ENCODE results near the gene SLC4A7.
A peak's percentile ranks its signal among the peaks of the same experiment; 100 is the strongest.
"Not testable (repeated sequence)": the region's sequence is repeated elsewhere in the genome, so short reads cannot be mapped to it uniquely, and the experiment has no call there.

The SLC4A7 gene

DNA sequence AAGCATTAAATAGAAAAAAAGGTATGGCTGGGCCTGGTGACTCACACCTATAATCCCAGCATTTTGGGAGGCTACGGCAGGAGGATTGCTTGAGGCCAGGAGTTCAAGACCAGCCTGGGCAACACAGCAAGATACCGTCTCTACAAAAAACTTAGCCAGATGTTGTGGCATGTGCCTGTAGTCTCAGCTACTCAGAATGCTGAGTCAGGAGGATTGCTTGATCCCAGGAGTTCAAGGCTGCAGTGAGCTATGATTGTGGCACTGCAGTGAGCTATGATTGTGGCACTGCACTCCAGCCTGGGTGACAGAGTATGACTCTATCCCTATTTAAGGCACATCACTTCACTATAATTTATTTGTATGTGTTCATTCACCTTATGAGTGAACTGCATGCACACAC, 54.3 kb downstream of the SLC4A7 start:
- DNase-seq (ENCODE audit: low read depth in 2 of 2), result no peak

DNA sequence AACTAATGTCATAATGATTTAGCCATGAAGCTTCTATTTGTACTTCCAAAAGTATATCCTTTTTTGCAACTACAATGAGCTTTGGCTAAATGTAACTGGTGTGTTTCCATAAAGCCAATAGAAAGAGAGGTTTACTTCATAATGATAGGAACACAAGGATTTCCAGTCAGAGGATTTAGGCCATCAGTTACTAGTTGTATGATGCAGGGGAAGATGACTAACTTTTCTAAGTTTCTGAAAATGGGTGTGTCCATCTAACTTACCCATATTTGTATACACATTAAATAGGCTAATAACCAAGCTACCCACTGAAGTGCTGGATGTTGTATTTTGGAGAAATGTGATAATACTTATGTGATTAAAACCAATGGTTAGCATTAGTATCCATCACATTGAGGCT, 55.7 kb downstream of the SLC4A7 start:
- no peak for DNase-seq (ENCODE audit: low read depth in 2 of 2)

DNA sequence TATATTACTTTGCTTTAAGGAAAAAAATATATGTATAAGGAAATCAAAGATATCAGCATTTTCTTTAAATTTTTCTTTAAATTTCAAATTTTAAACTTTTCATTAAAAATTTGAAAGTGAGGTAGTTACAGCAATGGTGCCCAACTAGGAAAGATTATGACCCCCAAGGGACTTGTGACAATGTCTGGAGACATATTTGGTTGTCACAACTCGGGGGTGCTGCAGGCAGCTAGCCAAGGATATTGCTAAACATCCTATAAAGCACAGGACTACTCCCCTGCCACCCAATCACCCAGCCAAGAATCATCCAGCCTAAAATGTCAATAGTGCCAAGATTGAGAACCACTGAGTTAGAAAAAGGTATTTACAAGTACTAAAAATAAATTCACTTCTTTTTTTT, 57.3 kb downstream of the SLC4A7 start:
- no peak for DNase-seq (ENCODE audit: low read depth in 2 of 2)

DNA sequence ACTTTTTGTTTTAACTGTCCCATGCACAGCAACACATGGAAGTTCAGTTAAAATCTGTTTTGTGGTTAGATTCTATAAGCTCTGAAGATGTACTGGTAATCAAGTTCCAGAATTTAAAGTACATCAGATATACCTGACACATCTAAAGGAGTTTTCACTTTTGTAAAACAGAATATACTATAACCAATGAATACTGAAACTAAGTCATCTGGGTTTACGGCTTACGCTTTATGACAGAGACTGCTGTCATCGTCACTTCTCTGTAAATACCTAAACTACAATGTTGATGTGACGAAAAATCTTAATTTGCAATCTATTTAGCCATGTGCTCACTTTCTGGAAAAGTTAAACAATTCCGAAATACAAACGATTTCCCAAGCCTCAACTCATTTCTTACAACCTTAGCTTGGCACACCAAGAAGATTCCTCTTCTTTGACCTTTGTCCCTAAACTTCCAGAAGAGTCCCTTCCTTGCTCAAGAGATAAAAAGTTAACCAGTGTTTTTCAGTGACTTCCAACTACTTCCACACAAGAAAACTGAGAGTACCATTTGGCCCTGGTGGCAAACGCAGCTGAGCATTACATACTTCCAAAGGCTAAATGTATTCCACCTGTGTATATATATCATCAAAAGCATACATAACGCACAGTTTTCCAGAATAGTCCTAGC, 58.2 kb downstream of the SLC4A7 start:
- no peak for DNase-seq (ENCODE audit: low read depth in 2 of 2)

DNA sequence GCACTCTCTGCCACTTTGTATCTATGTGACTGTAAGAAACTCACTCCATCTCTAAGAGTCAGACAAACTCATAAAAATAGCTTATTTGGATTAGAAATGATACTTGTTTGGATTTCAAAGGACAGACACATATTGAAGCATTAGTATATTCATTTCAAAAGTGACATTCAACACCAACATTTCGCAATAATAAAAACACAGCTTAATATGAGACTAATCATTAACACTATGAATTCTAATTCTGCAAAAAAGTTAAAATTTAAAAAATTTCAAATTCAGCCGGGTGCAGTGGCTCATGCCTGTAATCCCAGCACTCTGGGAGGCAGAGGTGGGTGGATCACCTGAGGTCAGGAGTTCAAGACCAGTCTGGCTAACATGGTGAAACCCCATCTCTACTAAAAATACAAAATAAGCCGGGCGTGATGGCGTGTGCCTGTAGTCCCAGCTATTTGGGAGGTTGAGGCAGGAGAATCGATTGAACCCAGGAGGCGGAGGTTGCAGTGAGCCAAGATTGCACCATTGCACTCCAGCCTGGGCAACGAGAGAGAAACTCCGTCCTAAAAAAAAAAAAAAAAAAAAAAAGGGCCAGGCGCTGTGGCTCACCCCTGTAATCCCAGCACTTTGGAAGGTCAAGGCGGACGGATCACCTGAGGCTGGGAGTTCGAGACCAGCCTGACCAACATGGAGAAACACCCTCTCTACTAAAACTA, 59.2 kb downstream of the SLC4A7 start:
- DNase-seq (ENCODE audit: low read depth in 2 of 2), result not testable (repeated sequence)

DNA sequence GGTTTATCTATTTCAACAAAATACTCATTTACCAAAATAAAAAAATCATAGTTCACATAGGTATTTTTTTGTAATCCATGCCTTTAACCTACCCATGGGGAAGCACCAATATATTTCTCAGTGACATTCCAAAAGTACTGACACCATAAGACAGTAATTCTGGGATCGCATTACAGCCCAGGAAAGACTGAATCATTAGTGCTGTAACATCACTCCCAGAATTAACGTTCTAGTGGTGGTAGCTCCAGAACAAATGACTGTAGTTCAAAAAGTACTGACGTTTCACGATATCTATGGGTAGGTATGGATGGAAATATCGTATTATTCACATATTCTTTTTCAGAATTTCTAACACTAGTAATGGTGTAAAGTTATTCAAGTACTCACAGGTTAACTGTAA, 60.7 kb downstream of the SLC4A7 start:
- no peak for DNase-seq (ENCODE audit: low read depth in 2 of 2)

DNA sequence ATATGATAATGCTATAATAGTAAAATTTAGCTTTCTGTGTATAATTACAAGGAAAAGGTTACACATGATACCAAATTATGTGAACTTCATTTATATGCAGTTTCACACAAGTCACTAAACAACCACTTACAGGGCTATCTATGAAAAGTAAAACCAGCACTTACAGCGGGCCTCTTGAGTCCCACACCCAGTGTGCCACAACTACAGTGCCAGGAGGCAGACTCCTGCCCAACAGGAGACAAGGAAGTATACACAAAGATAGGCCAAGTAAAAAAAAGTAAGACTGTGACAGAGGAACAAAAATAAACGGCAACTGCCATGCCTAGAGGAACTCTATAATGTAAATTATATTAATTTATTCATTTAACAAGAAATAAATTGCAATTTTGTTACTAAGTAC, 61.6 kb downstream of the SLC4A7 start:
- DNase-seq (ENCODE audit: low read depth in 2 of 2), result no peak

DNA sequence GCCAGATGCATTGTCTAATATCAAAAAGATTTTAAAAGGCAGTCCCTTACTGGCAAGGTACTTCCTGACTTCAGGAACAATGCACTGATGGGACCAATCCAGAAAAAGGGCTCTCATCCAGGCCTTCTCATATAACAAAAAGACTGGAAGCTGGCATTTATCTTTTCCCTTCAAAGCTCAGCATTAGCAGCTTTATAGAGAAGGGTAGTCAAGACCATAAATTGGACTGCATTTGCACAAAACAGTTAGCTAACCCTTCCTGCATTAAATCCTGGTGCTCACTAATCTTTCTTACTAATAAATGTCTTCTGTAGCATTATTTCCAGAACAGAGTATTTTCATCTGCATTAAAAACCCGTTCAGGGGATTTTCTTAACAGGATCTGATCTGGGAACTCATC, 69.0 kb downstream of the SLC4A7 start:
- DNase-seq (ENCODE audit: low read depth in 2 of 2), result no peak

DNA sequence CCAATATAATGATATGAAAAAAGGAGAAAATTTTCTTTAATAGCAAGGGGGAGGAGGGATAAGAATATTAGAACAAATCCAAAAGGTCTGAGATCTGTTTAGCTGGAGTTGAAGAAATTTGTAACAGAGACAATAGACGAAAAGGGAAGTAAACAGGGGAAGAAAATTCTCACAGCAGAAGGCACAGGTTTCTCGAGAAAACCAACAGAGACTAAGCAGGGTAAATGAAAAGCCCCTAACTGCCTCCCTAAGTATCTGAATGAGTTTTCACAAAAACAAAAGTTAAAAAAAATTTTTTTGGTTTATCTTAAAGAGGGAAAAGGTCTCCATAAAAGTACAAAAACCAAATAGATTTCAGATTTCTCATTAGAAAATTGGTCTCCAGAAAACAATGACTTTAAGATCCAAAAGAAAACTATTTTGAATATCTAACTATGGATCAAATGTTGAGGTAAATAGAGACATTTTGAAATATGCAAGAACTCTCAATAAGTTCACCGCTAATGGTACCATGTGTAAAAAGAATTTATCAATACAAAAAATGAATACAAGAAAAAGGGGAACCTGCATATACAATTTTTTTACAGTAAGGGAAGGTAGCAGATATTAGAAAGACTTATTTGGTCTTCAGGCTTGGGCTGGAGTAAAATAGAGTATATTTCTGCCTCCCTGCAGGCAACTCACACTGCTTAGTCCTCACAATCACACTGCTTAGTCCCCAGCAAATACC, 91.1 kb downstream of the SLC4A7 start:
- no peak for DNase-seq (ENCODE audit: low read depth in 2 of 2)

DNA sequence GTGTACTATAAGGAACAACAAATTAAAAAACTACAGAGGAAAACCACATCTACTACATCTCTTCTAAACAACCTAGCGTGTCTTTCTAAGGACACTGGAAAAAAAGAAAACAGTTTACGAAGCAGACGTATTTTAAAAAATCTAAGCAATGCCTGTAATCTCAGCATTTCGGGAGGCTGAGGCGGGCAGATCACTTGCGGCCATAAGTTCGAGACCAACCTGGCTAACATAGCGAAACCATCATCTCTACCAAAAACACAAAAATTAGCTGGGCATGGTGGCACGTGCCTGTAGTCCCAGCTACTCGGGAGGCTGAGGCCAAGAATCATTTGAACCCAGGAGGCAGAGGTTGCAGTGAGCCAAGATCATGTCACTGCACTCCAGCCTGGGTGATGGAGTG, 91.8 kb downstream of the SLC4A7 start:
- not testable (repeated sequence) for DNase-seq (ENCODE audit: low read depth in 2 of 2)

DNA sequence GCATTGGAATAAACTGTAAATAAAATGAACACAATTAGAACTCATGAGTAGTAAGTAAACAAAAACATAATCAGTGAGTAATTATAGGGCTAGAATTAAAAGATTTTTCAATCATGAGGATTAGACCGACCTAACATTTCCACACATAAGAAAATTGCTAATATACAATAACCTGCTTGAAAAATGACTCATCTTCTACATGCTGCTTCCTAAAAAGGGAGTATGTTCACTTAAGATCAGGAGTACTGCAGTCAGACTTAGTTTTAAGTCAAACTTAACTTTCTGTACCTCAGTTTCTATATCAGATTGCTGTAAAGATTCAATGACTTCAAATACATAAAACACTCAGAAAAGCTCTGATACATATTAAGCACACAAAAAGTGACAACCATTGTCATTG, 92.4 kb downstream of the SLC4A7 start:
- no peak for DNase-seq (ENCODE audit: low read depth in 2 of 2)

DNA sequence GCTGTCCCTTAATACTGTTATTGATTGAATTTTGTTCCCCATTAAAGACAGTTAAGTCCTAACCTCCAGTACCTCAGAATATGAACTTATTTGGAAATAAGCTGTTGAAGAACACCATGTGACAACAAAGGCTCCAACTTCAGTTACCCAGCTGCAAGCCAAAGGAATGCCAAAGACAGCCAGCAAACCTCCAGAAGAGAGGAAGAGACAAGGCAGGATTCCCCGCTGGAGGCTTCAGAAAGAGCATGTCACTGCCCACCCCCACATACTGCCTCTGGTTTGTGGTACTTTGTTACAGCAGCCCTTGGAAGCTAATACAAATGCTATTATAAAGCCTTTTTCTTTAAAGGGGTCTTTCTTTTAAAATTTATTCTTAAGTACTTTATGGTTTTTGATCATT, 96.6 kb downstream of the SLC4A7 start:
- DNase-seq (ENCODE audit: low read depth in 2 of 2), result no peak

DNA sequence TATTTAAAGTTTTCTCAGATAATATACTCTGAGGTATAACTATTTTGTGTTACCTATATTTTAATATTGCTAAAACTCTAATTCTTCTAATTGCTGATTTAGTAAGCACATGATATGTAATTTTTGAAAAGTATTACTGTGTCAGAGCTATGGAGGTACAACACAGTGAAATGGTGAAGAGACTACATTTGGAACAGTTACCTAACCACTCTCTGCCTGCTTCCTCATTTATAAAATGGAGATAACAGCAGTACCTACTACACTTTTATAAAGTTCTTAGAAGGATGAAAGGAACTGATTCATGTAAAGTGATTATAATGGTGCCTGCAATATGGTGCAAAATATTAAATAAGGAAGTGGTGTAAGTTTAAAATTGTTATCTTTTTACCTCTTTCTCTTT, 98.7 kb downstream of the SLC4A7 start:
- no peak for DNase-seq (ENCODE audit: low read depth in 2 of 2)

DNA sequence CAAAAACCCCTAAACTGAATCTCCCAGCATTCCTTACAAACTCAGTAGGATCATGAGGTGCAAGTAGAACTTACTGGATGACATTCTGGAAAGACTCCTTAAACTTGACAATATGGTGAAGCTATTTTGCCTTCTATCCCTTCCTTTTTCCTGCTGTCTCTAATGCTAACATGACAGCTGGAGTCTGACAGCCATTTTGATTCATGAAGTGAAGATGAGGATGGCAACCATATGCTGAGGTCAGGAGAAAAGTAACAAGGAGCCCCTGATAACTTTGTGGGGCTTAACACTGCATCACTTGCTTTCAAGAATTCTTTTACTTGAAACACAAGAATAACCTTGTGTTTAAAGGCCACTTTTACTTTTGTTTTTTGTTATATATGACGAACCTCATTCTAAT, 100.0 kb downstream of the SLC4A7 start:
- no peak for DNase-seq (ENCODE audit: low read depth in 2 of 2)

DNA sequence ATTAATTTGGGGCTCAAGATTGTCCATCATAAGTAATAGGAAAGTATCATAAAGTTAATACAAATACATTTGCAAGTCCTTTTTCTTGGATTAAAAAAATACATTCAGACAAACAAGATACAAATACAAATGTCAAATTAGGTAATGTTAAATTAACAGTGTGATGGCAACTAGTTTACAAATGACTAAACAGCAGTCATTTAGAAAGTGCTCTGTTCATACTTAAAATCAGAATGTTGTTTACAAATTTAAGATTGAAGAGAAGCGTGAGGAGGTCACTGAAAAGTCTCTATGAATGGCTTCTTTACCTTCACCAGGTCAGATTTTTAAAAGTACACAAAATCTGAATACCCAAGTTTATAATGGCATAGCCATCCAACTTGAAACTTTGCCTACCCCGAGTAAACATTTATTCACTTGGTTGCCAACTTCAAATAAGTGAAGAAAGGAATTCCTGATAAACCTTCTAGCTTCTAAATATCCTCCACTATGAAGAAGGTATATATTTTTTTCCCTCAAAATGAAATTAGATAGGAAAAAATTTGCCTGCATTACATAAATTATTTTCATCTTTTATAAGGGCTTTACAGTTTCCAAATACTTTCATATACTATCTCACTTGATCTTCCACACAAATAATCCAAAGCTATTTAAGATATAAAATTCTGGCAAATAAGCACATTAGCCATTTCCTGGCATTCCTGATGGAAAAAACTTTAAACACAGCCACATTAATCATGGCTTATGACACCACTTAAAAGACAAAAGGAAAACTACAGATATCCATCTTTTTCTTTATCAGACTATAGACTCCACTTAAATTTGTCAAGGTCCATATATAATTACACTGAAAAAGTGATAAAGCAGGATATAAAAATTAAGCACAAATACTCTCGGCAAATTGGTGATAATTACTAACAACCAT, 103.5 kb downstream of the SLC4A7 start:
- DNase-seq (ENCODE audit: low read depth in 2 of 2), result no peak

DNA sequence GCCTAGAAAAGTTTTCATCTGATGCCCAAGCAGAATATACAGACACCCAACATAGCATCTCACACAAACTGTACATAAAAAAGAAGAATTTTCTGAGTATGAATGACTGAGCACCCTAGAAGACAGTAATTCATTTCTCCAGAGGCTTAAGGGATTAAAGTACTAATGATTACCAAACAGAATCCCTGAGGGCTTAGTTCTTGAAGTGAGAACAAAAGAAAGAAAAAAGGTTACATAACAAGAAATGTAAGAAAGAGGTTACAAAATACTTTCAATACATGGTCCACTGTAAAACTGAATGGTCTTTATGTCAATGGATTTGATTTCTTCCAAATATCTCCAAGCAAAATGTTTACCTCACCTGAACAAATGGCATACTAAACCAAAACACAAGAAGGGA, 105.9 kb downstream of the SLC4A7 start:
- DNase-seq (ENCODE audit: low read depth in 2 of 2), result no peak

DNA sequence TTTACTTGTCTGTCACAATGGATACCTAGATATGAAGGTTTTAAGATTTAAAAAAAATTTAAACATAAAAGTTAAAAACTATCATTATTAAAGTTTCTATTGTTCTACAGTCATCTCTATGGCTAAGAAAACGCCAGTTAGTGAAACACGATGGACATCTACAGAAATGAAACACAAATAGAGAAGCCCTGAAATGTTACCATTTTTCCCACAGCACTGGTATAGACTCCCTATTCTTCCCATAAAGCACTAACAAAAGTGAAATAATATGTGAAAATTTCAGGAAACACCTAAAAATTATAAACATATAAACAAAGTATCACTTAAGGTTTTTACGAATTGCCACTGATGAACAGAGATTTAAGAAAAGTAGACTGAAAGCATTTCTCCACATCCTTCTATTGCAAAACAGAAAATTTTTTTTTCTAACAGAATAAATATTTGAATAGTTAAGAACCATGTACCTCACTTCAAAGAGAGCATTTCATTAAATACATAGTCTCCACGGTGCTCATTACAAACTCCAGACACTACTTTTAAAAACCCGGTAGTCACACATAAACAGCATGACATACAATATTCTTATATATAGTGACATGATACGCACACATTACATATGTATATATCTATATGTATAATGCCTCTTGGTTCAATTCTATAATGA, 107.9 kb downstream of the SLC4A7 start:
- no peak for DNase-seq (ENCODE audit: low read depth in 2 of 2)

DNA sequence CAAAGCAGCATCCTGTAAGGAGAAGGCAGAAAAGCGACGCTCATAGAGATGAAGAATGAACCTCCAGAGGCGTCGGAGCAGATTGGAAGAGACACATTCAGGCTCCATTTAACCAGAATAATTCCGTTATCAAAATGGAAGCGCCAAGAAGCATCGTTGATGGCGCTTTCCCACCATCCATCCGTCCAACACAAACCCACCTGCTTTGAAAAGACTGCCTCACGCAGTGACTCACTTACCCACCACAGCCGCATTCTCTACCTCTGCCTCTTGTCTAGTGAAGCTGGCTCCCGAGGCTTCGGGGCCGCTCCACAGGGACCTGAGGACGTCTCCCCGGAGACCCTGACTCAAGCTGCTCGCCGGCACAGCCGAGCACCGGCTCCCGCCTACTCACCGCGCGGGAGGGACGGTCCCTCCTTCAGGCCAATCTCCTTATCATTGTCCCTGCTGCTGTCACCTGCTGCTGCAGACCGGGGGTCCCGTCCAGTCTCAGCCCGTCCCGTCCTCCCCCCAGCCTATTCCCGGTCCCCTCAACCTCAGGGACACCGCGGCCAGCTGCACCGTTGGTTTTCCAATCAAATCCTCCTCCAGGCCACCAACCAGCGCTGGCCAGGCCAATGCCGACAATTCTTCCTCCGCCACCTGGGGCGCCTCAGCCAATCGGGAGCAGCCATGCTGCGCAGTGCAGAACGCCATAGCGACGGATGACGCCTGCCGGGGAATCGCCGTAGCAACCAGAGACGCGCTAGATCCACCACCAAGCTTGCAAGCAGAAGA, 115.2 kb downstream of the SLC4A7 start, which contains the start of gene NEK10:
TSS of gene NEK10 (minus strand) at position 553 of the 777 bp plus-strand sequence. CDS start 16,501 bp downstream, outside the sequence.
- DNase-seq (ENCODE audit: low read depth in 2 of 2), result peak; percentile 83 to 87

DNA sequence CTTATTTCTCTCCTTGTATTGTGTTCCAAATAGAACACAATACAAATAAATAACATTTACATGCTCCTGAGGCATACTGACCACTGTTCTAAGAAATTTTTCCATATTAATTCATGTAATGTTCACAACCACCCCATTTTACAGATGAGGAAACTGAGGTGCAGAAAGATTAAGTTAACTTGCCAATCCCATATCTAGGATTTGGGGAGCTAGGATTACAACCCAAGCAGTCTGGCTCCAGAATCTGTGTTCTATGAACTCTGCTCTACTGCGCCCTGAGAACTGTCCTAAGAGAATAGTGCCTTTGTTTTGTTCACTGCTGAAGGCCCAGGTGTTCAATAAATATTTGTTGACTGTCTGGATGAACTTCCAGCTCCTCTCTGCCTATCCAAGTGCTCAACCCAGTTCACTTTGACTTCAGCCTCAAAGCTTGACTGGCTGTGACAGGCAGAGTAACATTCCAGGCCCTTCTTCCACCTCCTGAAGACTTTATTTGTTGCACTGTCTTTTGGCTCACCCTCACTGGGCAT, 118.1 kb downstream of the SLC4A7 start:
- DNase-seq (ENCODE audit: low read depth in 2 of 2), result no peak

All from stimulated activated CD4-positive, alpha-beta T cell treated with anti-CD3 and anti-CD28 coated beads, Interleukin-15, amount 100 ng/mL, for 48 hours (primary cell).